Neural cell (in vitro differentiated cells): Measurements from ENCODE around the gene NRL. TPM values are rescaled to one million over a fixed set of nuclear protein-coding genes. Genes with fewer than 3 reads are reported as not detected.

ENCODE experiments used
- H2AFZ ChIP-seq: fragments of 200-600, 300-800 bp; sonication (generic), shearing (Covaris generic); 2 replicates; pipeline ENCODE4 v1.6.0; 2014; ENCODE audit warnings: low read depth, mild to moderate bottlenecking, antibody characterized with exemption, low read length, moderate library complexity
- H3F3A ChIP-seq: fragments of 200-600 bp; shearing (Covaris generic); 2 replicates; pipeline ENCODE4 v1.6.1; 2016; ENCODE audit warnings: mild to moderate bottlenecking, moderate library complexity, mixed read lengths, antibody characterized with exemption, low read length; ENCODE audit not compliant: insufficient read depth, poor library complexity, severe bottlenecking
- H3K27ac ChIP-seq: fragments of 200-600, 300-800 bp; sonication (generic), shearing (Covaris generic); 2 replicates; pipeline ENCODE4 v1.5.1; 2014; ENCODE audit warnings: mild to moderate bottlenecking, low read length, moderate library complexity
- H3K27me3 ChIP-seq: fragments of 300-800, 200-600 bp; sonication (generic), shearing (Covaris generic); 2 replicates; pipeline ENCODE4 v1.6.0; 2014; ENCODE audit warnings: mild to moderate bottlenecking, low read depth, low read length, moderate library complexity; ENCODE audit not compliant: insufficient read depth
- H3K36me3 ChIP-seq: fragments of 300-800, 200-600 bp; sonication (generic), shearing (Covaris generic); 2 replicates; pipeline ENCODE4 v1.5.1; 2014; ENCODE audit warnings: mild to moderate bottlenecking, antibody characterized with exemption, low read length, moderate library complexity; ENCODE audit not compliant: insufficient read depth
- H3K4me2 ChIP-seq: fragments of 300-800, 200-600 bp; sonication (generic), shearing (Covaris generic); 2 replicates; pipeline ENCODE4 v1.6.0; 2014; ENCODE audit warnings: mild to moderate bottlenecking, low read length
- H3K4me3 ChIP-seq: fragments of 300-800, 200-600 bp; sonication (generic), shearing (Covaris generic); 2 replicates; pipeline ENCODE4 v1.5.1; 2014; ENCODE audit warnings: mild to moderate bottlenecking, low read length, moderate library complexity
- H3K79me2 ChIP-seq: fragments of 200-600 bp; shearing (Covaris generic); replicated peaks from 2 replicates; pipeline ENCODE4 v1.6.0; 2014; ENCODE audit warnings: mild to moderate bottlenecking, low read length, moderate library complexity; ENCODE audit not compliant: insufficient read depth
- H3K9ac ChIP-seq: fragments of 300-800, 200-600 bp; sonication (generic), shearing (Covaris generic); 2 replicates; pipeline ENCODE4 v1.6.1; 2016; ENCODE audit warnings: mild to moderate bottlenecking, low read length, mixed read lengths
- H3K9me2 ChIP-seq: fragments of 200-600 bp; shearing (Covaris generic); 2 replicates; pipeline ENCODE4 v1.6.1; 2016; ENCODE audit warnings: mild to moderate bottlenecking, low read length, mixed read lengths; ENCODE audit not compliant: insufficient read depth
- H3K9me3 ChIP-seq: fragments of 200-600, 300-800 bp; sonication (generic), shearing (Covaris generic); 2 replicates; pipeline ENCODE4 v1.6.1; 2016; ENCODE audit warnings: mild to moderate bottlenecking, mixed run types, low read length, moderate library complexity, mixed read lengths
- H4K20me1 ChIP-seq: fragments of 200-600 bp; shearing (Covaris generic); 2 replicates; pipeline ENCODE4 v1.6.1; 2016; ENCODE audit warnings: mild to moderate bottlenecking, mixed run types; ENCODE audit not compliant: insufficient read depth
- CTCF ChIP-seq: fragments of 450-650 bp; IDR thresholded peaks from 2 replicates; pipeline ENCODE4 v1.5.1; 2014; ENCODE audit warnings: antibody characterized with exemption, mild to moderate bottlenecking, moderate library complexity; ENCODE audit not compliant: poor library complexity, severe bottlenecking
- EP300 ChIP-seq: fragments of 450-650 bp; conservative IDR thresholded peaks from 2 replicates; pipeline ENCODE4 v1.6.1; 2014; ENCODE audit warnings: antibody characterized with exemption, mild to moderate bottlenecking, moderate library complexity; ENCODE audit not compliant: poor library complexity, severe bottlenecking
- EZH2 ChIP-seq: fragments of 200-600, 300-800 bp; shearing (Covaris generic), sonication (generic); IDR thresholded peaks from 2 replicates; pipeline ENCODE4 v1.6.1; 2014; ENCODE audit warnings: antibody characterized with exemption, low read length, borderline replicate concordance, mild to moderate bottlenecking; ENCODE audit not compliant: insufficient read depth, poor library complexity, severe bottlenecking
- MXI1 ChIP-seq: fragments of 450-650 bp; conservative IDR thresholded peaks from 2 replicates; pipeline ENCODE4 v1.6.1; 2014; ENCODE audit warnings: antibody characterized with exemption, mild to moderate bottlenecking; ENCODE audit not compliant: poor library complexity, severe bottlenecking
- POLR2AphosphoS5 ChIP-seq: IDR thresholded peaks from 2 replicates; pipeline ENCODE4 v1.6.1; 2012
- RAD21 ChIP-seq: fragments of 450-650 bp; conservative IDR thresholded peaks from 2 replicates; pipeline ENCODE4 v1.6.1; 2014; ENCODE audit warnings: antibody characterized with exemption, mild to moderate bottlenecking, moderate library complexity
- REST ChIP-seq: IDR thresholded peaks from 2 replicates; pipeline ENCODE4 v1.6.1; 2012; ENCODE audit warnings: borderline replicate concordance
- SMC3 ChIP-seq: fragments of 450-650 bp; conservative IDR thresholded peaks from 2 replicates; pipeline ENCODE4 v1.6.1; 2014; ENCODE audit warnings: antibody characterized with exemption, mild to moderate bottlenecking, moderate library complexity; ENCODE audit not compliant: poor library complexity
- TAF1 ChIP-seq: IDR thresholded peaks from 2 replicates; pipeline ENCODE4 v1.6.1; 2012; ENCODE audit warnings: low read depth
- polyA plus RNA-seq: library from polyadenylated mRNA; depleted of rRNA; stranded (reverse); fragments of >200 nt; gene quantifications from 2 replicates; pipeline ENCODE4 v1.2.3, GENCODE V29; 2014

NRL gene
- polyA plus RNA-seq, 1 donor from 2014 or later: 9.5 TPM

DNA sequence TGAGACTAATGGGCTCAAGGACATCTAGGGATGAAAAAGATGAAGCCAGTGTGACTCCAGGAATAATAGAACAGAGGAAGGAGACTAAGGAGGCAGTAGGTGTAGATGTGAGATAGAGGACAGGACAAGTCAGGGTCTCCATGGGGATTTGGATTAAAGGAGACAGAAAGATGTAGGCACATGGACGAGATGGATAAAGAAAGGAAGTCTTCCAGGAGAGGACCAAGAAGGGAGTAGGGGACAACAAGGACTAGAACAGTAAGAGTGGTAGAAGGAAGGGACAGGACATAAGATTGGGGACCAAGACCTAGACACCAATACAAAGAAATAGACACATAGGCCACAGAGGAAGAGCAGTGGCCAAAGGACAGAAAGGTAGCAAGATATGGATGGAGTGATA lies 27.7 kb downstream of the NRL start:
- TF ChIP-seq MXI1: no peak
- no peak for TF ChIP-seq EP300
- no peak for TF ChIP-seq EZH2
- TF ChIP-seq RAD21: no peak
- no peak for TF ChIP-seq POLR2AphosphoS5
- no peak for TF ChIP-seq REST
- TF ChIP-seq CTCF: no peak
- no peak for TF ChIP-seq TAF1
- no peak for TF ChIP-seq SMC3
- Histone ChIP-seq H3K27me3 (no peaks in the 10 kb centered on the region), H2AFZ (no peak overlapping the region), H3K9me2 (no peaks in the 10 kb centered on the region), H3K4me3 (no peak overlapping the region), H3F3A (no peaks in the 10 kb centered on the region), H3K36me3 (no peaks in the 10 kb centered on the region), H3K9me3 (no peaks in the 10 kb centered on the region), H3K79me2 (no peaks in the 10 kb centered on the region), H3K27ac (no peak overlapping the region), H3K4me2 (no peak overlapping the region), H4K20me1 (no peaks in the 10 kb centered on the region), H3K9ac (no peak overlapping the region)

- H3K9ac ChIP-seq: no peak overlapping the region
- no peaks in the 10 kb centered on the region for H3K27me3 ChIP-seq
- H3K9me2 ChIP-seq: no peaks in the 10 kb centered on the region
- H2AFZ ChIP-seq: no peak overlapping the region
- no peak overlapping the region for H3K27ac ChIP-seq
- no peaks in the 10 kb centered on the region for H3K36me3 ChIP-seq
- H3K9me3 ChIP-seq: no peaks in the 10 kb centered on the region
- H3K4me2 ChIP-seq: no peak overlapping the region
- H3K79me2 ChIP-seq: no peaks in the 10 kb centered on the region
- H4K20me1 ChIP-seq: no peaks in the 10 kb centered on the region
- no peak overlapping the region for H3K4me3 ChIP-seq
- no peak for TF ChIP-seq SMC3
- TF ChIP-seq RAD21: no peak
- no peak for TF ChIP-seq CTCF
- TF ChIP-seq MXI1: no peak
- no peak for TF ChIP-seq EP300
- no peak for TF ChIP-seq POLR2AphosphoS5
- TF ChIP-seq REST: no peak
- no peak for TF ChIP-seq EZH2
- TF ChIP-seq TAF1: no peak
- no peaks in the 10 kb centered on the region for H3F3A ChIP-seq
These were observed 28.4 kb downstream of the NRL start for GRCh38 chr14:24086193-24086955.
